Trophoblast cell (in vitro differentiated cells and primary cell): ENCODE measurements around the gene PLXNA1.

Experiments used
- DNase-seq, 2 donors: peaks; one replicate each; pipeline ENCODE4 v3.0.0-alpha.2; 2016
- H2AFZ ChIP-seq: 2 replicates; pipeline ENCODE4 v1.6.1; 2013; ENCODE audit warnings: low read length, moderate library complexity, mild to moderate bottlenecking; ENCODE audit not compliant: insufficient read depth, poor library complexity
- H2AK5ac ChIP-seq: 2 replicates; pipeline ENCODE4 v1.6.1; 2013; ENCODE audit warnings: mild to moderate bottlenecking, low read length
- H2BK120ac ChIP-seq: 2 replicates; pipeline ENCODE4 v1.6.1; 2013; ENCODE audit warnings: low read length, mild to moderate bottlenecking, moderate library complexity; ENCODE audit not compliant: insufficient read depth, poor library complexity
- H2BK12ac ChIP-seq: 2 replicates; pipeline ENCODE4 v1.6.1; 2013; ENCODE audit warnings: mild to moderate bottlenecking, low read length, moderate library complexity
- H2BK5ac ChIP-seq: 2 replicates; pipeline ENCODE4 v1.6.1; 2013; ENCODE audit warnings: low read length, low read depth, moderate library complexity, mild to moderate bottlenecking; ENCODE audit not compliant: poor library complexity
- H3K14ac ChIP-seq: 2 replicates; pipeline ENCODE4 v1.6.1; 2013; ENCODE audit warnings: mild to moderate bottlenecking, low read length
- H3K18ac ChIP-seq: 2 replicates; pipeline ENCODE4 v1.6.1; 2013; ENCODE audit warnings: mild to moderate bottlenecking, low read length
- H3K23ac ChIP-seq: 2 replicates; pipeline ENCODE4 v1.6.1; 2013; ENCODE audit warnings: low read length
- H3K27ac ChIP-seq: 2 replicates; pipeline ENCODE4 v1.5.1; 2013; ENCODE audit warnings: low read depth, mild to moderate bottlenecking, inconsistent platforms, low read length, moderate library complexity
- H3K27me3 ChIP-seq: 2 replicates; pipeline ENCODE4 v1.6.1; 2013; ENCODE audit warnings: inconsistent platforms, mild to moderate bottlenecking, low read length, moderate library complexity; ENCODE audit not compliant: insufficient read depth
- H3K36me3 ChIP-seq, 2 experiments: 1 replicate in 1 of 2; 2 replicates in 1 of 2; pipeline ENCODE4 v1.6.1; 2013; ENCODE audit warnings: low read length in 2 of 2, mild to moderate bottlenecking in 2 of 2, moderate library complexity in 1 of 2; ENCODE audit not compliant: insufficient read depth in 2 of 2, control insufficient read depth in 1 of 2
- H3K4ac ChIP-seq: 2 replicates; pipeline ENCODE4 v1.6.1; 2013; ENCODE audit warnings: low read depth, mild to moderate bottlenecking, low read length, moderate library complexity
- H3K4me1 ChIP-seq, 2 experiments: 1 replicate in 1 of 2; 2 replicates in 1 of 2; pipeline ENCODE4 v1.6.1; 2013; ENCODE audit warnings: low read length in 2 of 2, mild to moderate bottlenecking in 2 of 2, moderate library complexity in 1 of 2; ENCODE audit not compliant: insufficient read depth in 2 of 2, control insufficient read depth in 1 of 2
- H3K4me2 ChIP-seq: 2 replicates; pipeline ENCODE4 v1.6.1; 2013; ENCODE audit warnings: inconsistent platforms, mild to moderate bottlenecking, low read length, moderate library complexity
- H3K4me3 ChIP-seq: 2 replicates; pipeline ENCODE4 v1.5.1; 2013; ENCODE audit warnings: mild to moderate bottlenecking, low read depth, low read length, inconsistent platforms
- H3K79me1 ChIP-seq: one replicate; pipeline ENCODE4 v1.6.1; 2013; ENCODE audit warnings: low read length
- H3K79me2 ChIP-seq: 2 replicates; pipeline ENCODE4 v1.6.1; 2013; ENCODE audit warnings: low read length, mild to moderate bottlenecking; ENCODE audit not compliant: control insufficient read depth, insufficient read depth, poor library complexity
- H3K9ac ChIP-seq: 2 replicates; pipeline ENCODE4 v1.6.1; 2013; ENCODE audit warnings: mild to moderate bottlenecking, low read length
- H3K9me3 ChIP-seq: 2 replicates; pipeline ENCODE4 v1.6.1; 2013; ENCODE audit warnings: low read depth, mild to moderate bottlenecking, control low read depth, inconsistent platforms, low read length; ENCODE audit not compliant: insufficient read depth
- H4K12ac ChIP-seq: 2 replicates; pipeline ENCODE4 v1.6.1; 2013; ENCODE audit warnings: low read depth, mild to moderate bottlenecking, low read length, moderate library complexity
- H4K8ac ChIP-seq: 2 replicates; pipeline ENCODE4 v1.6.1; 2013; ENCODE audit warnings: low read depth, mild to moderate bottlenecking, low read length, moderate library complexity
- H4K91ac ChIP-seq: one replicate; pipeline ENCODE4 v1.6.1; 2013; ENCODE audit warnings: low read depth, mild to moderate bottlenecking, low read length, moderate library complexity
- WGBS: extraction: QIAGEN DNeasy Blood & Tissue Kit; methylation state at CpG from one replicate; pipeline ENCODE4 v1.1.7; 2013; ENCODE audit warnings: missing lambda C conversion rate; ENCODE audit not compliant: insufficient read length, insufficient coverage; ENCODE audit errors: extremely low coverage; 5-methylcytosine and 5-hydroxymethylcytosine counted together

Gene PLXNA1

GRCh38 chr3:126995926-126996512 is 13.1 kb downstream of the PLXNA1 start:
- Histone ChIP-seq H4K91ac (no peak overlapping the region), H2BK12ac (no peak overlapping the region), H3K4me1 (no peaks in the 10 kb centered on the region), H3K79me1 (no peaks in the 10 kb centered on the region), H3K79me2 (no peaks in the 10 kb centered on the region), H3K9me3 (peaks cover 2% of the 10 kb centered on the region), H3K36me3 (peaks cover 42% of the 10 kb centered on the region in 2 experiments), H4K12ac (no peak overlapping the region), H3K4me2 (no peak overlapping the region), H3K4ac (no peak overlapping the region), H3K27ac (no peak overlapping the region), H3K18ac (no peak overlapping the region), H3K4me3 (no peak overlapping the region), H3K9ac (no peak overlapping the region), H3K14ac (no peak overlapping the region), H2AFZ (no peak overlapping the region), H3K27me3 (no peaks in the 10 kb centered on the region), H3K23ac (no peak overlapping the region), H4K8ac (no peak overlapping the region), H2BK120ac (no peak overlapping the region), H2AK5ac (no peak overlapping the region), H2BK5ac (no peak overlapping the region)
- no CpG with 5 or more reads among the region's 11 CpGs for WGBS
- DNase-seq: no peak

DNA sequence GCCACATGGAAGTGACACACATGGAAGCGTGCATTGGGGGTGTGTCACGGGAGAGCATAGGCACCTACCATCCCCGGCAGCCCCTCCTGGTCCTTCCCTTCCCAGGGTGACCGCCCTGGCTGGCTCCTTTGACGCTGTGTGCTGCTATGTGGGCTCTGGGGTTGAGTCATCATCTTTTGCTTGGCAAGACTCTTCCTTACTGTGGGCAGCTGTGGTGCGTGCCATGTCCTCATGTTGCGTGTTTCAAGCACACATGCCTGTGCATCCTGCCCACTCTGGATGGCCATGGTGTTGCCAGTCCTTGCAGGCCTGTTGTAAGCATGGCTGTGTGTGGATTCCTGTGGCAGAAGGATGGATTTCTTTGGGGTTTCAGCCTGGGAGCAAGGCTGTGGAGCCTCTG is 14.0 kb downstream of the PLXNA1 start:
- Histone ChIP-seq H2BK120ac (no peak overlapping the region), H3K9ac (no peak overlapping the region), H3K4me2 (no peak overlapping the region), H3K36me3 (peaks cover 33% of the 10 kb centered on the region in 2 experiments), H3K4ac (no peak overlapping the region), H3K79me1 (peaks cover 3% of the 10 kb centered on the region), H3K4me1 (peaks cover 5% of the 10 kb centered on the region in 2 experiments), H2AFZ (no peak overlapping the region), H4K8ac (no peak overlapping the region), H2BK12ac (no peak overlapping the region), H2AK5ac (no peak overlapping the region), H3K9me3 (peaks cover 2% of the 10 kb centered on the region), H3K18ac (no peak overlapping the region), H4K91ac (no peak overlapping the region), H4K12ac (no peak overlapping the region), H2BK5ac (no peak overlapping the region), H3K14ac (no peak overlapping the region), H3K4me3 (no peak overlapping the region), H3K79me2 (no peaks in the 10 kb centered on the region), H3K27ac (no peak overlapping the region), H3K23ac (no peak overlapping the region), H3K27me3 (no peaks in the 10 kb centered on the region)
- DNase-seq: no peak
- no CpG with 5 or more reads among the region's 7 CpGs for WGBS

DNA sequence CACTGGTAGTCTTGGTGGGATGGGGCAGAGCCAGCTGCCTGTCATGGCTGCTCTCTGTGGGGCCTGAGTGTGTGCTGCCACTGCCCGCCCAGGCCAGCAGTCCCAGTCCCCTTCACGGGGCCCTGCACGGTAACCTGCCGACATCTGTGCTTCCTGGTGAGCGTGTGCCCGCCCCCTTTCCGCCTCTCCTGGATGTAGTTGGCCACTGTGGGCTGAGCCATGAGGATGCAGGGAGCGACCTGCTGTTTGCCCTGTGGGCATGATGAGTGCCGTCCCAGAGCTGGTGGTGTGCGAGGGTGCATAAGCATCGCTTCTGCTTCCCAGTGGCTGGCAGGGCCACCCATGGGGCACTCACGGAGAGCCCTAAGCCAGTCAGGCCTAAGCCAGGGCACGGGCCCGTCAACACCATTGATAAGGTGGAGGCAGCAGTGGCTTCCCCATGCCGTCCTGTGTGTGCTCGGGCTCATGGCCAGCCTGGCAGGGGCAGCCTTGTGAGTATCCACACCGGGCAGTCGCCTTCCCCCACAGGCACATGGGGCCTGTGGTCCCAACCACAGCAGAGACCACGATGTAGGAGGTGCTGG is 14.6 kb downstream of the PLXNA1 start:
- WGBS: no CpG with 5 or more reads among the region's 19 CpGs
- H3K36me3 ChIP-seq: peaks cover 30% of the 10 kb centered on the region in 2 experiments

DNA sequence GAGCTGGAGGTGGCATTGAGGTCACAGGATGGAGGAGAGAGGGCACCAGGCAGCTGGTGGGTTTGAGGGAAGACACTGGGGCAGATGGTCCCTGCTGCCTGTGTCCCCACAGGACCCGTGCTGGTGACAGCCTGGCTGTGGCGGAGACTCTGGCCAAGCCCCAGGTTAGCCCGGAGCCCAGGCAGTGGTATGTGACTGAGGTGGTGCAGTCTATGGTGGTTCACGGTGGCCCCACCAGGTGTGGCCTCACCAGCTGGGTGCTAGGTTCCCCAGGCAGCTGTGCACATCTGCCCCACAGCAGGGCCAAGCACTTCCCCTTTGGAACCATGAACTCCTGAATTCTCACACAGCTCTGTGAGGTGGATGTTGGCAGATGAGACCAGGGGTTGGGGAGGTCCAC is 15.4 kb downstream of the PLXNA1 start:
- no peak overlapping the region for H2AK5ac ChIP-seq
- H3K23ac ChIP-seq: no peak overlapping the region
- H3K36me3 ChIP-seq: peaks cover 24 to 31% of the 10 kb centered on the region in 2 experiments
- peaks cover 2% of the 10 kb centered on the region for H3K9me3 ChIP-seq
- no peaks in the 10 kb centered on the region for H3K27me3 ChIP-seq
- no peak overlapping the region for H3K4me2 ChIP-seq
- DNase-seq: no peak
- H3K4me3 ChIP-seq: no peak overlapping the region
- peaks cover 14 to 16% of the 10 kb centered on the region in 2 experiments for H3K4me1 ChIP-seq
- H3K27ac ChIP-seq: no peak overlapping the region
- H3K79me1 ChIP-seq: peaks cover 5% of the 10 kb centered on the region
- H4K12ac ChIP-seq: no peak overlapping the region
- H3K79me2 ChIP-seq: peaks cover 2% of the 10 kb centered on the region
- no peak overlapping the region for H2BK12ac ChIP-seq
- no peak overlapping the region for H4K91ac ChIP-seq
- H2BK120ac ChIP-seq: no peak overlapping the region
- no peak overlapping the region for H3K4ac ChIP-seq
- no peak overlapping the region for H2AFZ ChIP-seq
- H3K14ac ChIP-seq: no peak overlapping the region
- no peak overlapping the region for H3K9ac ChIP-seq
- no peak overlapping the region for H4K8ac ChIP-seq
- H2BK5ac ChIP-seq: no peak overlapping the region
- no CpG with 5 or more reads among the region's 4 CpGs for WGBS
- no peak overlapping the region for H3K18ac ChIP-seq

More for the DNA sequence above, 14.6 kb downstream of the PLXNA1 start:
- Histone ChIP-seq H3K4me2 (no peak overlapping the region), H4K91ac (no peak overlapping the region), H3K4ac (no peak overlapping the region), H2AFZ (no peak overlapping the region), H4K12ac (no peak overlapping the region), H2BK120ac (no peak overlapping the region), H3K79me2 (peaks cover 2% of the 10 kb centered on the region), H2AK5ac (no peak overlapping the region), H3K27ac (no peak overlapping the region), H2BK12ac (no peak overlapping the region), H3K4me1 (peaks cover 11% of the 10 kb centered on the region in 2 experiments), H3K18ac (no peak overlapping the region), H3K4me3 (no peak overlapping the region), H3K14ac (no peak overlapping the region), H3K9ac (no peak overlapping the region), H3K23ac (no peak overlapping the region), H2BK5ac (no peak overlapping the region), H4K8ac (no peak overlapping the region), H3K9me3 (peaks cover 2% of the 10 kb centered on the region), H3K79me1 (peaks cover 5% of the 10 kb centered on the region), H3K27me3 (no peaks in the 10 kb centered on the region)
- no peak for DNase-seq
